Activated gamma-delta T cell treated with Interleukin-2 at 50 U/mL for 16 hours (primary cell): ENCODE data around the gene CALM1.

Source experiments
- DNase-seq: peaks from one replicate; pipeline ENCODE4 v3.0.0-alpha.2; 2020

CALM1 gene

GRCh38 chr14:90444077-90444696 is 47.4 kb downstream of the CALM1 start:
- no peak for DNase-seq

- DNase-seq, result no peak
These were observed 48.2 kb downstream of the CALM1 start for GRCh38 chr14:90445011-90445410.

GRCh38 chr14:90446405-90446804 is 49.6 kb downstream of the CALM1 start:
- no peak for DNase-seq

GRCh38 chr14:90447720-90448497 is 51.1 kb downstream of the CALM1 start:
- DNase-seq, result no peak

- no peak for DNase-seq
These were observed 52.6 kb downstream of the CALM1 start for GRCh38 chr14:90449411-90449810.

GRCh38 chr14:90450151-90450550 is 53.3 kb downstream of the CALM1 start:
- no peak for DNase-seq

- no peak for DNase-seq
These were observed 53.8 kb downstream of the CALM1 start for GRCh38 chr14:90450667-90451066.

- no peak for DNase-seq
These were observed 54.6 kb downstream of the CALM1 start for GRCh38 chr14:90451443-90451842.

GRCh38 chr14:90451961-90452360 is 55.1 kb downstream of the CALM1 start:
- DNase-seq, result no peak

- no peak for DNase-seq
These were observed 55.5 kb downstream of the CALM1 start for GRCh38 chr14:90452366-90452765.

GRCh38 chr14:90453401-90453951 is 56.6 kb downstream of the CALM1 start:
- DNase-seq, result no peak

- DNase-seq, result no peak
These were observed 57.5 kb downstream of the CALM1 start for GRCh38 chr14:90454041-90455000.

- DNase-seq, result no peak
These were observed 58.3 kb downstream of the CALM1 start for GRCh38 chr14:90455100-90455571.

- DNase-seq, result no peak
These were observed 59.7 kb downstream of the CALM1 start for GRCh38 chr14:90456551-90456950.

- DNase-seq, result no peak
These were observed 60.4 kb downstream of the CALM1 start for GRCh38 chr14:90457186-90457585.
